NOMO-1 (cell line): ENCODE data around the gene ID2.

ENCODE experiments used
- DNase-seq, 2 experiments: peaks; one replicate each; lab custom pipeline; 2025; ENCODE audit not compliant: unreplicated experiment in 2 of 2; lab: John Stamatoyannopoulos, UW

The ID2 gene

GRCh38 chr2:8647462-8647857 lies 34.4 kb upstream of the ID2 start:
- no peak for DNase-seq

- DNase-seq, result no peak
Measured at GRCh38 chr2:8648441-8649213, 33.2 kb upstream of the ID2 start.

GRCh38 chr2:8649718-8650117 lies 32.1 kb upstream of the ID2 start:
- DNase-seq, result no peak

DNA sequence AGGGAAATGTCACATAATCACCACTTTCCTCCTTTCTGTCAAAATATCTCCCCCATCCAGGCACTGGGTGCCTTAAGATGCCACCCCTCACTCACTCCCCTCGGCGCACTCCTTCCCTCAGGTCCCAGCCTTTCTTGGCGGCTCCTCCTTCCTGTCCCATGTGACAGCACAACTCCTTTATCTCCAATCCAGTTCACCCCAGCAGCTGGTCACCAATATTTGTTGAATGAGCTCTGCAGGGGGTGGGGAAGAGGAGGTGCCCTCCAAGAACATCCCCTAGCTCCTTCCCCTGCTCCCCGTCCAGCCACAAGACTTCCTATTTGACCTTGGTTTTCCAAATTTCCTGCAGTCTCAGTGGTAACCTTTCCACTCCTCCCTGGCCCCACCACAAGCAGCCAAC lies 31.6 kb upstream of the ID2 start:
- no peak for DNase-seq

DNA sequence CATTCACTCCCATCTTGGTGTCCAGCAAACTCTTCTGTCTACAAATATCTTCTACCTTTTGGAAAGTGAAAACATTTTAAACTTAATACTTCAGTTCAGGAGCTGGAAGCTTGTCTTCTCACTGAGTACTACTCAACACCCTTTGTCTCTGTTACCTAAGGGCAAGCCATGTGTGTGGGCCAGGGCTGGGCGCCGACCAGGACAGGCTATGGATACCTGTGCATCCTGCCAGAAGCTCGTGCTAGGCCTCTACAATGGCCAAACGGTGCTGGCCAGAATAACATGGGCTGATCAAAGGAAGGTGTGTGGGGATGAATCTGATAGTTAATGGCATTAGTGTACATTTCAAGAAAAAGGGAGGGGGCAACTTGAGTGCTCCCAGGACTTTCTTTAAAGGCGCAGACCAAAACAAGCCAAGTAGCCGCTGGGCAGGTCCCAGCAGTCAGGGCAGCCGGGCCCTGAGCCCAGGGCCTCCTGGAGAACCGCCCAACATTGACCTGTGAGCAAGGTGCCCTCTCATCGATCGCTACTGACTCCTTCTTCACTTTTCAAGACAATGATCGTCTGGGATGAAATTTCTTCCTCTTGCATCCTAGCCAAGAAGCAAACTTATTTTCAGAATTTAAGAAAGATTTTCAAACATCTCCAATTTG lies 29.0 kb upstream of the ID2 start:
- DNase-seq, result no peak

- DNase-seq, result no peak
Measured at GRCh38 chr2:8653485-8653884, 28.4 kb upstream of the ID2 start.

DNA sequence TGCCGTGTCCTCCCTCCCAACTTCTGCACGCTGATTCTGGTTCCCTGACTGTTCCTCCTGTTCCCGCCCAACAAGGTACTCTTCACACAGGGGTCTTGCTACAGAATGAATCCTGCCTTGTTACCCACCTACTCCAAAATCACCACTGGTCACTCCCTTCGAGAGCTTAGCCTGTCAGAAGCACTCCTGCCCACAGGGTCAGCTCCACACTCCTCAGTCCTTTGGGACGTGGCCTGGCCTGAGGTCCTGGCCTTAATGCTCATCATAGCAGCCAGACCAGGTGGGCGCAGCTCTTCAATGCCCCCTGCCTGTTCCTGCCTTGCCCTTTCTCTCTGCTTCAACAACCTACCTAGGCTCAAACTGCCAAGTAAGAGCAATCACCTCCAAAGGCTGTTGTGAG lies 27.8 kb upstream of the ID2 start:
- DNase-seq, result no peak

GRCh38 chr2:8654483-8654882 lies 27.4 kb upstream of the ID2 start:
- no peak for DNase-seq

DNA sequence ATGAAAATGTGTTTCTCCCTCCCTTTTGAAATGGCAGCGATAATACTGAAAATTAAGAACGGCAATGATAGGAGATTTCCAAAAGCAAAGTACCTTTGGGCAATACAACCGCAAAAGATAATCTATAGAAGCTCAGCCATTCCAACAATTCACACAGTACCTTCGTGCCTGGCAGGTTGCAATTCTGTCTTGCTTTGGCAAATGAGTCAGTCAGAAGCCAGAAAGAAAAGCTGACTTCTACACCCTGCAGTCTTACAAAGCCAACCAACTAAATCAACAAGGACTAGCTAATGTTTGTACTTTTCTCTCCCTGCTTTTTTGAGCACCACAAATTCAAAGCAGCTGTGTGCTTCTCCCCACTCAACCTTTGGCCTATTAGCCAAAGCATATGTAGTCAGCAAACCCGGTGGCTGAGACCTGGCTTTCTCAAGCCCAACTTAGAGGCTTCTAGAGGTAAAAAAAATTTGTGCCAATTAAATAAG lies 25.7 kb upstream of the ID2 start:
- DNase-seq, result no peak

- no peak for DNase-seq
Measured at GRCh38 chr2:8656811-8657210, 25.0 kb upstream of the ID2 start.

- DNase-seq, result peak in 1 of 2 experiments; percentile 19
Measured at GRCh38 chr2:8657423-8658062, 24.3 kb upstream of the ID2 start.

DNA sequence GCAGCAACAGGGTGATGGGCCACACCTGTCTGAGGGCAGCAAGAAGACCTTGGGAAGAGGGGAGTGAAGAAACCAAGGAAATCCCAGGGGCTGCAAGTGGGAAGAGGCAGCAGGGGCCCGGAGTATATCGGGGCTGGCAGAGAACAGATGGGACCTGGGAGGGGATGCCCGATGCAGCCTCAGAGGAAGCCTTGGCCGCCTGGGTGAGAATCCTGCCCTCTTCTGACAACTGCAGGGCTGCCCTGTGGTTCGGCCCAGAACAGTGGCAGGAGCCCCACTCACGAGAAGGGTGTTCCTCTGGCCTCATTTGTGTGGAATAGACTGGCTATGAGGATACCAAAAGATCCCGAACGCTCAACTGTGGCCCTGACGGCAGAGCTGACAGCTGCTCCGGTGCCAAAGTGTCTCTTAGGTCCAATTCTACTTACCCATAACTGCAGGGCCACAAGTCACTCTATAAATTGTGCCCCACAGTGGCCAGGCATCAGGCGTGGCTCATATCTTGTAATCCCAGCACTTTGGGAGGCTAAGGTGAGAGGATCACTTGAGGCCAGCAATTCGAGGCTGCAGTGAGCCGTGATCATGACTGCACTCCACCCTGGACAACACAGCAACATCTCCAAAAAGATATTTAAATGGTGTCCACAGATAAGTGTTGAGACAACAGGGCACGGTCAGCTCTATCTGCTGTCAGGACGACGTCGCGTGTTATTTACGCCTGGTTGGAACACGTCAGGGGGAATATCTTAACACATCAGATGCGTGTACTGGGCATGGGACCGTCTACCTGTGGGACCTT lies 23.6 kb upstream of the ID2 start:
- no peak for DNase-seq

DNA sequence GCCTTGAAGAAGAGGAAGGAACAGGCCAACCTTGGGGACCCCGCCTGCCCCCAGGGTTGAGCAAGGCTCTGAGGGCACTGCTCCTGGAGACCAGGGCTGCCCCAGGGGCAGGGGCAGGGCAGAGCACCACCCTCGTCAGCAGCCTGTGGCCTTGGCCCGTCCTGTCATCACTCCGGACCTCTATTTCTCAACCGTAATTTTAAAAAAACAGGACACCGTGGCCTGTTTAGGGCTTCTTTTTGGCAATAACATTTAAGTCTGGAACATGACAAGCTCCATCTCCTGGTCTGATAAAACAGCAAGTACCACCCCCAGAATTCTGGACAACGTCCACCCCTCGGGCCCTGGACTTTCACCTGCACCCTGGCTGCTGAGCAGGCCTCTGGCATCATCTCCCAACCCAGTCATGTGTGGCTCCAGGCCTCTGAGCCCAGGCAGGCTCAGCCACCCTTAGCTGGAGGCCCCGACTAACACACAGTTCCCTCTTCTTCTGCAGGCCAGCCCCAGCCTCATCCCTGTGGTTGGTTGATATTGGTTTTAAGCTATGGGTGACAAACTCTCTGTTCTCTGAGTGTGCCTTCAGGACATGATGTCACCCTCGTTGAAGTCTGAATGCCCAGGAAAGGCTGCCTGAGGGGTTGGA lies 22.6 kb upstream of the ID2 start:
- peak; percentile 31 to 40 for DNase-seq

DNA sequence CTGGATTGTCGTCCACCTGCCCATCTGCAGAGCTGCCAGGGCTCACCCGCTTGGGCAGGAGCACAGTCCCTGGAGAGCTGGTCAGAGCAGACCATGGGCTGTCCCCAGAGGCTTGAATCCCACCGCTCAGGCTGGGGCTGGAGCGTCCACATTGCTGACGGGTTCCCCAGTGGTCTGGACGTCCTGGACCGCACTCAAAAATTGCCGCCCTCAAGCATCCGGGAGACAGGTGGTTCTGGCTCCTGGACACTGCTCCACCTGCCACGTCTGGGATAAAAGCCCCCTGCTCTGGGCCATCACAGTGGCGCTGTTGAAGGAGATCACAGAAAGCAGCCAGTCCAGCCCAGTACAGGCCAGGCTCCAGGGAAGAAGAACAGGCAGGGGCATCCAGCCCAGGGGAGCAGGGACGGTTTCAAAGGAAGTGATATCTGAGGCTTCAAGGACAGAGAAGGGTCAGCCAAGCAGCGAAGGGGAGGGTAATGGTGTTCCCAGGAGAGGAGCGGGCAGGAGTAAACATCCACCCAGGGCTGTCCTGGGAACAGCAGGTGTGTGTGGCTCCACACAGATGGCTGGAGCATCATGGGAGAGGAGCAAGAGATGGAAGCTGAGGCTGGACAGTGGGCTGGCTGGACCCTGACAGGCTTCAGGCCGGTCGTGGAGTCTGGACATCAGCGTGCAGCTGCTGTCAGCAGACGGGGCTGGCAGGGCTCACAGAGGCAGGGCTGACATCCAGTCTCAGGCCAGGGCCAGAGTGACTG lies 21.9 kb upstream of the ID2 start:
- DNase-seq, result no peak

GRCh38 chr2:8661235-8661634 lies 20.6 kb upstream of the ID2 start:
- no peak for DNase-seq

DNA sequence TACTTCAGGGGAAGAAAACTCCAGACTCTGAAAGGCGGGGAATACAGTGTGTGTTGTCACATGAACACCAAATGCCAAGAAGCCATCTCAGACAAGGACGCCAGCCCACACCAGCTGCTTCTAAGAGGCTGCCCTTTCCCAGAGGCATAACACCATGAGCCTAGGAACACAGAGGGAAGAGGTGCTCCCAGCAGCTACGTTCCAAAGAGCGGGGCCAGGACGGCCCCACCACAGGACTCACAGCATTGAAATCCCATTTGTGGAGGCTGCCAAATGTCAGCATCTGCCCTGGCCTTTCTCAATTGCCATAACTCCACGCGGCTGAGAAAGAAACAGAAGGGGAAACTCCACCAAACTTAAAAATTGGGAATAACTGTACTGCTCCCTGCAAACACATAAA lies 20.1 kb upstream of the ID2 start:
- no peak for DNase-seq

GRCh38 chr2:8662239-8662879 lies 19.5 kb upstream of the ID2 start:
- DNase-seq, result no peak

DNA sequence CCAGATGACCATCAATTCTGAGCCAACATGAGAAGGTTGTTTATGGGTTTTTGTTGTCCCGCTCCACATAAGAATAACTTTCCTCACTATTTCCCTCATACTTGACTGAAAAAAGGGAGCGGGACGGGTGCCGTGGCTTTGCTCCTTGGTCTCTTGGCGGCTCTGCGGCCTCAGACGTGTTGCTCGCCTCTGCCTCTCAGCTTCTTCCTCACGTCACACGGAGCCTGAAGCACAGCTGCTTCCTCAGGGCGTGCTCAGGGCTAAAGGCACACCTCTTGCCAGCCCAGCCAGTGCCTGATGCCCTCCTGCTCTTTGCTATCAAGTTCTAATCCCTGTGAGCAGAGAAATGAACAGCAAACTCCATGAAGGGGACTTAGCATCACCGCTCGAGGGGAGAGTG lies 17.9 kb upstream of the ID2 start:
- DNase-seq, result no peak

GRCh38 chr2:8666581-8666980 lies 15.3 kb upstream of the ID2 start:
- DNase-seq, result no peak
